ENCODE measurements around the gene PLXNA4. TPM values are rescaled to one million over a fixed set of nuclear protein-coding genes. Genes with fewer than 3 reads are reported as not detected.

PLXNA4 gene
- total RNA-seq, 1 experiment from 2014 or later: 0.10 TPM

DNA sequence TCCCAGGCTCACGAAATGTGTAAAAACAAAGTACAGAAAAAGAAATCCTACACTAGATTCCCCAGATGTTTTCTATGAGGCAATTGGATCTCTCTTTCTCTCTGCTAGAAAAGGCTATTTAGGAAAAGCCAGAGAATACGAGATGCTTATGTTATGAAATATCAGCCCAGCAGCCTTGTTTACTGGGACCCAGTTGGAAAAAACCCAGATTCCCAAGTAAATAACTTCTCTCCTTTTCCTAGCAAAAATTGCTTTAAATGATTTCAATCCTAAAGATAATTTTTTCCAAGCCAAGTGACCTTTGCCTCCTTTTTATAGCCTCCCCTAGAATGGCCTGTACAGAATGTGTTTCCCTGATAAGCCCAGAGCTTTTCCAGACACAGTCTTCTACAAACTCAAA is 199.3 kb downstream of the PLXNA4 start:
- in situ Hi-C loops (cut with HindIII; ENCODE audit: low pct_unique_long_range_greater_than_20kb, low sequenced_read_pairs) (no loop called here), intact Hi-C loops (cut with micrococcal nuclease; ENCODE audit: unreplicated experiment) (no loop called here)
- ChIA-PET POLR2A (no interaction called here), CTCF (no interaction called here)
- DNase-seq (ENCODE audit: low read depth, low spot score): no peak
- Histone ChIP-seq H3K4me3 (ENCODE audit: low read depth in 2 of 2, low read length in 2 of 2) (no peak overlapping the region), H3K27ac (ENCODE audit: low read length) (no peak overlapping the region), H3K9me3 (ENCODE audit: control insufficient read depth, insufficient read depth, low read depth, low read length) (no peaks in the 10 kb centered on the region), H3K36me3 (ENCODE audit: control insufficient read depth, insufficient read depth, low read length) (no peaks in the 10 kb centered on the region), H3K4me1 (ENCODE audit: control insufficient read depth, insufficient read depth, low read length) (no peaks in the 10 kb centered on the region), H3K27me3 (ENCODE audit: control insufficient read depth, insufficient read depth, low read length) (peaks cover 12% of the 10 kb centered on the region; the same call in 1 of the 2 replicates)
- BruUV-seq (replicated peaks): no TSS peak
- TF ChIP-seq SIN3A (IDR thresholded peaks at IDR 0.05; ENCODE audit: borderline replicate concordance, insufficient read depth, low read depth, low read length) (no peak), POLR2AphosphoS5 (IDR thresholded peaks at IDR 0.05; ENCODE audit: low read depth, low read length) (no peak), TCF7L2 (IDR thresholded peaks at IDR 0.05; ENCODE audit: low read depth, low read length) (no peak)
- TF ChIP-seq, protein P1, sequence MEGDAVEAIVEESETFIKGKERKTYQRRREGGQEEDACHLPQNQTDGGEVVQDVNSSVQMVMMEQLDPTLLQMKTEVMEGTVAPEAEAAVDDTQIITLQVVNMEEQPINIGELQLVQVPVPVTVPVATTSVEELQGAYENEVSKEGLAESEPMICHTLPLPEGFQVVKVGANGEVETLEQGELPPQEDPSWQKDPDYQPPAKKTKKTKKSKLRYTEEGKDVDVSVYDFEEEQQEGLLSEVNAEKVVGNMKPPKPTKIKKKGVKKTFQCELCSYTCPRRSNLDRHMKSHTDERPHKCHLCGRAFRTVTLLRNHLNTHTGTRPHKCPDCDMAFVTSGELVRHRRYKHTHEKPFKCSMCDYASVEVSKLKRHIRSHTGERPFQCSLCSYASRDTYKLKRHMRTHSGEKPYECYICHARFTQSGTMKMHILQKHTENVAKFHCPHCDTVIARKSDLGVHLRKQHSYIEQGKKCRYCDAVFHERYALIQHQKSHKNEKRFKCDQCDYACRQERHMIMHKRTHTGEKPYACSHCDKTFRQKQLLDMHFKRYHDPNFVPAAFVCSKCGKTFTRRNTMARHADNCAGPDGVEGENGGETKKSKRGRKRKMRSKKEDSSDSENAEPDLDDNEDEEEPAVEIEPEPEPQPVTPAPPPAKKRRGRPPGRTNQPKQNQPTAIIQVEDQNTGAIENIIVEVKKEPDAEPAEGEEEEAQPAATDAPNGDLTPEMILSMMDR (IDR thresholded peaks at IDR 0.05): no peak
- TF ChIP-seq, protein P2, sequence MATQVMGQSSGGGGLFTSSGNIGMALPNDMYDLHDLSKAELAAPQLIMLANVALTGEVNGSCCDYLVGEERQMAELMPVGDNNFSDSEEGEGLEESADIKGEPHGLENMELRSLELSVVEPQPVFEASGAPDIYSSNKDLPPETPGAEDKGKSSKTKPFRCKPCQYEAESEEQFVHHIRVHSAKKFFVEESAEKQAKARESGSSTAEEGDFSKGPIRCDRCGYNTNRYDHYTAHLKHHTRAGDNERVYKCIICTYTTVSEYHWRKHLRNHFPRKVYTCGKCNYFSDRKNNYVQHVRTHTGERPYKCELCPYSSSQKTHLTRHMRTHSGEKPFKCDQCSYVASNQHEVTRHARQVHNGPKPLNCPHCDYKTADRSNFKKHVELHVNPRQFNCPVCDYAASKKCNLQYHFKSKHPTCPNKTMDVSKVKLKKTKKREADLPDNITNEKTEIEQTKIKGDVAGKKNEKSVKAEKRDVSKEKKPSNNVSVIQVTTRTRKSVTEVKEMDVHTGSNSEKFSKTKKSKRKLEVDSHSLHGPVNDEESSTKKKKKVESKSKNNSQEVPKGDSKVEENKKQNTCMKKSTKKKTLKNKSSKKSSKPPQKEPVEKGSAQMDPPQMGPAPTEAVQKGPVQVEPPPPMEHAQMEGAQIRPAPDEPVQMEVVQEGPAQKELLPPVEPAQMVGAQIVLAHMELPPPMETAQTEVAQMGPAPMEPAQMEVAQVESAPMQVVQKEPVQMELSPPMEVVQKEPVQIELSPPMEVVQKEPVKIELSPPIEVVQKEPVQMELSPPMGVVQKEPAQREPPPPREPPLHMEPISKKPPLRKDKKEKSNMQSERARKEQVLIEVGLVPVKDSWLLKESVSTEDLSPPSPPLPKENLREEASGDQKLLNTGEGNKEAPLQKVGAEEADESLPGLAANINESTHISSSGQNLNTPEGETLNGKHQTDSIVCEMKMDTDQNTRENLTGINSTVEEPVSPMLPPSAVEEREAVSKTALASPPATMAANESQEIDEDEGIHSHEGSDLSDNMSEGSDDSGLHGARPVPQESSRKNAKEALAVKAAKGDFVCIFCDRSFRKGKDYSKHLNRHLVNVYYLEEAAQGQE (IDR thresholded peaks at IDR 0.05; ENCODE audit: insufficient read depth in 1 of 2, low read depth in 2 of 2, low read length in 1 of 2): no peak
- ATAC-seq: no peak

DNA sequence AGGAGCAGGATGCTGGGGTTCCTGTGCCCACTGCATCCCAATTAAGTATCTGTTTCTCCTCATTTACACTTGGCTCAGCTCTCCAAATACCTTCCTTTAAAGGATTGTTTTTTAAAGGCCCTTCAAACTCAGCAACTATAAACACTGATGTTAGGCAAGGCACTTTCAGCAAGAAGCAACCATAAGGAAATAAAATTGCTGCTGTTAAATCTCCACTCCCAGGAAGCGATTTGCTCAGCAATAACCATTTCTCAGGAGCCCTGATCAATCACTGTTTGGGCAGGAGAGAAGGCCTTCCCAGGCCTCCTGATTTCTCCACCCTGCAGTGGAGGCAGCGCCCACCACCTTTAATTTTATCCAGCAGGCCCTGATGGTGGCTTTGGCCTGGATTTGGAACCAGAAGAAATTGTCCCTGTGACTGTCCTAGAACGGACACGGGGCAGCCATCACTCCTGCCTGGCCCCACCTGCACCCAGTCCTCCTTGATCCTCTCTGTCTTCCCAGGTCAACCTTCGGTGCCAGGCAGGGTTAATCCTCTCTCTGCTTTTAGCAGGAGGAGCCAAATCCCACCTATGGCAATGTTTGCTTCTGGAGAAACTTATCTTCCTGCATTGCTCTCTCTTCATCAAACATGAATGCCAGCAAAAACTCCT is 199.8 kb downstream of the PLXNA4 start:
- no peaks in the 10 kb centered on the region for H3K4me1 ChIP-seq (ENCODE audit: control insufficient read depth, insufficient read depth, low read length)
- no peaks in the 10 kb centered on the region for H3K9me3 ChIP-seq (ENCODE audit: control insufficient read depth, insufficient read depth, low read depth, low read length)
- H3K27ac ChIP-seq (ENCODE audit: low read length): no peak overlapping the region
- H3K27me3 ChIP-seq (ENCODE audit: control insufficient read depth, insufficient read depth, low read length): peaks cover 12% of the 10 kb centered on the region; the same call in 1 of the 2 replicates
- intact Hi-C loops (cut with micrococcal nuclease; ENCODE audit: unreplicated experiment) (no loop called here), in situ Hi-C loops (cut with HindIII; ENCODE audit: low pct_unique_long_range_greater_than_20kb, low sequenced_read_pairs) (no loop called here)
- DNase-seq (ENCODE audit: low read depth, low spot score) (no peak), ATAC-seq (no peak)
- no peak overlapping the region for H3K4me3 ChIP-seq (ENCODE audit: low read depth in 2 of 2, low read length in 2 of 2)
- BruUV-seq (replicated peaks): no TSS peak
- CTCF ChIA-PET: no interaction called here
- H3K36me3 ChIP-seq (ENCODE audit: control insufficient read depth, insufficient read depth, low read length): no peaks in the 10 kb centered on the region
- POLR2A ChIA-PET: no interaction called here
- TF ChIP-seq SIN3A (IDR thresholded peaks at IDR 0.05; ENCODE audit: borderline replicate concordance, insufficient read depth, low read depth, low read length): no peak

DNA sequence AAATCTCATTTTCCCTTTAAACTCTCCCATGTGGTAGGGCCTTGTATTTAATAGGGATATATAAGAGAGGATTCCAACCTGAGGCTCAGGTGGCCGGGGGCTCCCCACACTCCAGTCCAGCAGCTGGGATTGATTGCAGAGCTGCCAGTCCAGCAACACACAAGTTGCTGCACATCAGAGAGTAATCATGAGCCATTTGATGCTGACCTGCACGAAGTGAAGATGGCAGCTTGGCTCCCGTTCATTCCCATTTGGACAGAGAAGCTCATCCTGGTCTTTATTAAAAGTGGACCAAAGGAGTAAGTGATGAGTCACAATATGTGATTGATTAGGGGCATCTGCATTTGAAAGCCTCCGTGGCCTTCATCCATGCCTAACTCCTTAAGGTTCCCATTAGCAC is 202.4 kb downstream of the PLXNA4 start:
- no peak for DNase-seq (ENCODE audit: low read depth, low spot score)
- no peak for ATAC-seq
- TF ChIP-seq SIN3A (IDR thresholded peaks at IDR 0.05; ENCODE audit: borderline replicate concordance, insufficient read depth, low read depth, low read length) (no peak), POLR2AphosphoS5 (IDR thresholded peaks at IDR 0.05; ENCODE audit: low read depth, low read length) (no peak), TCF7L2 (IDR thresholded peaks at IDR 0.05; ENCODE audit: low read depth, low read length) (no peak)
- TF ChIP-seq, protein P2 (IDR thresholded peaks at IDR 0.05; ENCODE audit: insufficient read depth in 1 of 2, low read depth in 2 of 2, low read length in 1 of 2): no peak
- TF ChIP-seq, protein P1 (IDR thresholded peaks at IDR 0.05): no peak
- in situ Hi-C loops (cut with HindIII; ENCODE audit: low pct_unique_long_range_greater_than_20kb, low sequenced_read_pairs): no loop called here
- intact Hi-C loops (cut with micrococcal nuclease; ENCODE audit: unreplicated experiment): no loop called here
- Histone ChIP-seq H3K4me1 (ENCODE audit: control insufficient read depth, insufficient read depth, low read length) (no peaks in the 10 kb centered on the region), H3K27me3 (ENCODE audit: control insufficient read depth, insufficient read depth, low read length) (peaks cover 7% of the 10 kb centered on the region), H3K4me3 (ENCODE audit: low read depth in 2 of 2, low read length in 2 of 2) (no peak overlapping the region), H3K27ac (ENCODE audit: low read length) (no peak overlapping the region), H3K36me3 (ENCODE audit: control insufficient read depth, insufficient read depth, low read length) (no peaks in the 10 kb centered on the region), H3K9me3 (ENCODE audit: control insufficient read depth, insufficient read depth, low read depth, low read length) (no peaks in the 10 kb centered on the region)
- ChIA-PET POLR2A (no interaction called here), CTCF (no interaction called here)
- no TSS peak for BruUV-seq (replicated peaks)

Measured in Panc1 (cell line).